ENCODE results near the gene THSD7B.

The THSD7B gene

GRCh38 chr2:137151731-137152130 lies 386.4 kb downstream of the THSD7B start:
- no peak overlapping the region for H3K4me3 ChIP-seq (ENCODE audit: low read depth, low read length)
- TF ChIP-seq CTCF (IDR thresholded peaks at IDR 0.05; ENCODE audit: low read depth, low read length, missing control alignments) = no peak
- no peak for DNase-seq (ENCODE audit: low read depth)

- TF ChIP-seq CTCF (IDR thresholded peaks at IDR 0.05; ENCODE audit: low read depth, low read length, missing control alignments) = no peak
- no peak for DNase-seq (ENCODE audit: low read depth)
- no peak overlapping the region for H3K4me3 ChIP-seq (ENCODE audit: low read depth, low read length)
Observed at GRCh38 chr2:137154946-137155345, 389.6 kb downstream of the THSD7B start.

GRCh38 chr2:137155356-137156104 lies 390.2 kb downstream of the THSD7B start:
- no peak for DNase-seq (ENCODE audit: low read depth)
- H3K4me3 ChIP-seq (ENCODE audit: low read depth, low read length) = no peak overlapping the region
- TF ChIP-seq CTCF (IDR thresholded peaks at IDR 0.05; ENCODE audit: low read depth, low read length, missing control alignments) = no peak

- DNase-seq (ENCODE audit: low read depth) = no peak
- no peak for TF ChIP-seq CTCF (IDR thresholded peaks at IDR 0.05; ENCODE audit: low read depth, low read length, missing control alignments)
- H3K4me3 ChIP-seq (ENCODE audit: low read depth, low read length) = no peak overlapping the region
Observed at GRCh38 chr2:137156221-137156844, 391.0 kb downstream of the THSD7B start.

- no peak overlapping the region for H3K4me3 ChIP-seq (ENCODE audit: low read depth, low read length)
- DNase-seq (ENCODE audit: low read depth) = no peak
- TF ChIP-seq CTCF (IDR thresholded peaks at IDR 0.05; ENCODE audit: low read depth, low read length, missing control alignments) = no peak
Observed at GRCh38 chr2:137157851-137158250, 392.5 kb downstream of the THSD7B start.

GRCh38 chr2:137161250-137161649 lies 395.9 kb downstream of the THSD7B start:
- TF ChIP-seq CTCF (IDR thresholded peaks at IDR 0.05; ENCODE audit: low read depth, low read length, missing control alignments) = no peak
- H3K4me3 ChIP-seq (ENCODE audit: low read depth, low read length) = no peak overlapping the region
- no peak for DNase-seq (ENCODE audit: low read depth)

- TF ChIP-seq CTCF (IDR thresholded peaks at IDR 0.05; ENCODE audit: low read depth, low read length, missing control alignments) = no peak
- no peak for DNase-seq (ENCODE audit: low read depth)
- H3K4me3 ChIP-seq (ENCODE audit: low read depth, low read length) = no peak overlapping the region
Observed at GRCh38 chr2:137165968-137166367, 400.6 kb downstream of the THSD7B start.

Data from GM12864 (cell line).